Left lobe of liver (tissue), 2 donors: ENCODE data around the gene KCNK16. TPM values are rescaled to one million over a fixed set of nuclear protein-coding genes. Genes with fewer than 3 reads are reported as not detected.

Experiments used
- ATAC-seq: fragments of 200-7000 bp; cut with Tn5 transposase; one replicate; pipeline ENCODE4 v1.9.1; 2020; ENCODE audit warnings: mild to moderate bottlenecking, moderate library complexity
- DNase-seq: peaks from one replicate; pipeline ENCODE4 v3.0.0-alpha.2; 2020; ENCODE audit warnings: low spot score
- total RNA-seq: library from RNA; stranded (reverse); gene quantifications from one replicate; pipeline ENCODE4 v1.2.1, GENCODE V29; 2021
- donor health status: DM: no; HTN: no; CAD: no; lungs with moderate emphysema.
- donor health status: DM: no; HTN: yes; CAD: no.

Gene KCNK16
- total RNA-seq, result not detected

GRCh38 chr6:39322306-39322850 lies at the start of gene KCNK16:
Gene KCNK16 (minus strand): TSS chr6:39322702. CDS start chr6:39322540, 162 bp downstream.
- DNase-seq (no peak), ATAC-seq (no peak)

GRCh38 chr6:39370390-39370789 lies 47.9 kb upstream of the KCNK16 start:
- DNase-seq (no peak), ATAC-seq (no peak)

GRCh38 chr6:39369987-39370386 lies 47.5 kb upstream of the KCNK16 start:
- ATAC-seq, result no peak
- no peak for DNase-seq

- DNase-seq (no peak), ATAC-seq (no peak)
Observed at GRCh38 chr6:39367700-39368099, 45.2 kb upstream of the KCNK16 start.

GRCh38 chr6:39366931-39367618 lies 44.6 kb upstream of the KCNK16 start:
- ATAC-seq (no peak), DNase-seq (no peak)

- ATAC-seq (no peak), DNase-seq (no peak)
Observed at GRCh38 chr6:39365281-39366074, 43.0 kb upstream of the KCNK16 start.

GRCh38 chr6:39363280-39363679 lies 40.8 kb upstream of the KCNK16 start:
- DNase-seq (no peak), ATAC-seq (no peak)

- DNase-seq (no peak), ATAC-seq (peak; percentile 27)
Observed at GRCh38 chr6:39362487-39362865, 40.0 kb upstream of the KCNK16 start.

GRCh38 chr6:39361657-39362486 lies 39.4 kb upstream of the KCNK16 start:
- DNase-seq (peak; percentile 63), ATAC-seq (peak; percentile 97)

- no peak for DNase-seq
- no peak for ATAC-seq
Observed at GRCh38 chr6:39360378-39360777, 37.9 kb upstream of the KCNK16 start.

GRCh38 chr6:39357998-39358686 lies 35.6 kb upstream of the KCNK16 start:
- ATAC-seq (peak; percentile 33), DNase-seq (no peak)

- ATAC-seq (peak; percentile 69), DNase-seq (no peak)
Observed at GRCh38 chr6:39353698-39354315, 31.3 kb upstream of the KCNK16 start.

- DNase-seq (no peak), ATAC-seq (no peak)
Observed at GRCh38 chr6:39350723-39351505, 28.4 kb upstream of the KCNK16 start.

- ATAC-seq (no peak), DNase-seq (no peak)
Observed at GRCh38 chr6:39348740-39349139, 26.2 kb upstream of the KCNK16 start.

- ATAC-seq, result peak; percentile 94
- DNase-seq, result peak; percentile 64
Observed at GRCh38 chr6:39347906-39348585, 25.5 kb upstream of the KCNK16 start.

GRCh38 chr6:39347206-39347605 lies 24.7 kb upstream of the KCNK16 start:
- ATAC-seq, result no peak
- DNase-seq, result no peak

- ATAC-seq (no peak), DNase-seq (no peak)
Observed at GRCh38 chr6:39344821-39345280, 22.3 kb upstream of the KCNK16 start.

GRCh38 chr6:39343396-39343870 lies 20.9 kb upstream of the KCNK16 start:
- no peak for ATAC-seq
- no peak for DNase-seq
